HCEC 1CT (cell line): ENCODE results near the gene CAVIN1.
A peak's percentile ranks its signal among the peaks of the same experiment; 100 is the strongest.
"Not testable (repeated sequence)": the region's sequence is repeated elsewhere in the genome, so short reads cannot be mapped to it uniquely, and the experiment has no call there.

Source experiments
- DNase-seq: peaks from one replicate; pipeline ENCODE4 v3.0.0-alpha.2; 2017

CAVIN1 gene

GRCh38 chr17:42422958-42423712 is at the start of gene CAVIN1:
Gene CAVIN1 (minus strand): TSS chr17:42423256. CDS start chr17:42423097, 159 bp downstream.
- DNase-seq, result peak; percentile 98

DNA sequence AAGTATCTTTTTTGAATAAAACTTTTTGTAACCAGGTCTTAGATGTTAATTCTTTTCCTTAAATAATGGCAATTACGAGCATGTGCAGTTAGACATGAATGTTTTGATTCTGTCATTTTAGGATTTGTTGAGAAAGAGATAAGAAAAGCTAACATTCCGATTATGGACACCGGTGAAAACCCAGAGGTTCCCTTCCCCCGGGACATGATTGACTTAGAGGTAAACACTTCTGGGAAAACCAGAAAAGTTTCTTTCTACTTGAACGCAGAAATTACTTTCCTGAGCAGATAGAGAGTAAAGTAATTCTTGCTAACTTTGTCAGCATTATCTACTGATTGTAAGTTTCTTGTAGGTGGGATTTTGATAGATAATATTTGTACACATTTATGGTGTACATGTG is 44.8 kb upstream of the CAVIN1 start:
- no peak for DNase-seq

DNA sequence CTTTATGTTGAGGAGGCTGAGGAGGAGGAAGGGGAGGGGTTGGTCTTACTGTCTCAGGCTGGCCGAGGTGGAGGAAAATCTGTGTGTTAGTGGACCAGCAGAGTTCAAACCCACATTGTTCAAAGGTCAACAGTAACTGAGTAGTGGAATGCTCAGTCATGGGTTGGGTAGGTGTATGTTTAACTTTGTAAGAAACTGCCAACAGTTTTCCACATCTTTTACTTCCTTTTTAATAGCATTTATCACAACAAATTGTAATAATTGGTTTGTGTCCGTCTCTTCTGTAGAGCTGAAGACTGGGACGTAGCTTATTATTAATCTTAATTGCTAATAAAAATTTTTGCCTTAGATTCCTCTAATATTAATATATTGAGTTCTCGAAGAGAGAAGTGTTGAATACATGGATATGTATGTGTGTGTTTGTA is 40.9 kb upstream of the CAVIN1 start:
- no peak for DNase-seq

DNA sequence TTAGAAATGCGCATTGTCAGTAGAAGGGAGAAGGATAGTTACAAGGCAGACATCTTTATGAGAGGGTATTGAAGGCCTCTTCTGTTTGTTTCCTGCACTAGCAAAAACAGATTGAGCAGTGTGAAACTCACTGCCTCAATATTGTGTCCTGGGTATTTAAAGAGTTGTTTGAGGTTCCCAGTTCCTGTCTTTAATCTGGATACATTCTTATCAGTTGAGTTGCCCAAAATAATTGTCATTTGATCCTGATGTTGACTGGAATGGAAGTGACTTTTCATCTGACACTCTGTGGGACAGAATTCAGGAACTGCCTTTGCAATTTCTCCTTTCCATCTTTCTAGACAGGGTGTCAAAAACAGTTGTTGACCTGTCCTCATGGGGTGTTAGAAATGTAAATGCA is 37.3 kb upstream of the CAVIN1 start:
- DNase-seq, result no peak

- DNase-seq, result peak; percentile 21
Observed at GRCh38 chr17:42459801-42460281, 36.8 kb upstream of the CAVIN1 start.

DNA sequence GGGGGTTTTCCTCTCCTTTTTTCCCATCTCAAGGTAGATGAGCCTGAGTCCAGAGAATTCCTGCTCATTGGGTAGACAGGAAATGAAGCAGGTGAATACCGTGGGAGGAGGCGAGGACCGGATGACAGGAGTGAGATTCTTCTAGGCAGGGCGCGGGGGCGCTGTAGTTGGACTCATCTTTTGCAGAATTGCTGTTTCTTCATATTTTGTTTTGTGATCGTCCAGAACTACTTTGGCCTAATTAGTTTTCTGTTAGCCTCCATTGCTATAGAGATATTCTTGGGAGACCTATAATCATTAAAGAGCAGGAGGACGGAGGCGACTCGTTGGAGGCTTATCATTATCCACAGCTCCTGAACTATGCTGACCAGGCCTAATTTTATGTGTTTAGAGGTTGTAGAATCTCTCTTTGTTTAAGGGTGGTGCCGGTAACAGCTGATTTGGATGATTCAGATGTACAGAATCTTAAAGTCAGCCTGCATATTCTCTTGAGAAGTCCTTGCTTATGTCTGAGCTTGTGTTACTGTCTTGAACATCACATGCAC is 36.3 kb upstream of the CAVIN1 start:
- DNase-seq, result peak; percentile 57

DNA sequence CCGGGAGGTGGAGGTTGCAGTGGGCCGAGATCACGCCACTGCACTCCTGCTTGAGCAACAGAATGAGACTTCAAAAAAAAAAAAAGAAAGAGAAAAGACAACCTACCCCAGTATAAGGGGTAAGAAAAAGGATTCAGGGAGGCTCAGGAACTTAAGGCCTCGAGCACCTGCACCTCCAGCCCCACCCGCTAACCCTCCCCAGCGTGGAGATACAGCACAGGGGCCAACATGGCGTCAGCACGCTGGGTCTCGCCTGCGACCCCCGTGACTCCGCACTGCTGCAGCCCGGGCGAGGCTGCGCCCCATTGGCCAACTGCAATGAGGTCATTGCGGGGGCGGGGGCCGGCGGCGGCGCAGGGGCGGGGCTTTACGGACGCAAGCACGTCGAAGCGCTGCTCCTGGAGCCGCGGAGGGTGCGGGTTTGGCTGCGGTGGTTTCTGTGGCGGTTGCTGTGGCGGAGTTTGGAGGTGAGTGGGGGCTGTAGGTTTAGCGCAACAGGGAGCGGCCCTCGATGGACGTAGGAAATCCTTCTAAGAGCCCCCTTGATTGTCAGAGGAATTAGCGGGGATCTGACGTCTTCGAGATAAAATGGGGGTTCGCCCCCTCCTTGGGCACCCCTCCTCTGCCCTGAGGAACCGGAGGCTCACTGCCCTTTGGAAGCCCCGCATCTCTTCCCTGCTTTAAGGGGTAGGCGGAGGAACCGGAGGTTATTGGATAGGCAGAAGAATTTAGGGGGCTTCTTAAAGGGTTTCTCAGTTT is 35.6 kb upstream of the CAVIN1 start, which contains the start of gene ATP6V0A1:
ATP6V0A1 (plus strand) TSS at position 382 of the 759 bp plus-strand sequence. CDS start 2,017 bp downstream, outside the sequence.
- DNase-seq, result peak; percentile 79

- no peak for DNase-seq
Observed at GRCh38 chr17:42457107-42457792, 34.2 kb upstream of the CAVIN1 start.

DNA sequence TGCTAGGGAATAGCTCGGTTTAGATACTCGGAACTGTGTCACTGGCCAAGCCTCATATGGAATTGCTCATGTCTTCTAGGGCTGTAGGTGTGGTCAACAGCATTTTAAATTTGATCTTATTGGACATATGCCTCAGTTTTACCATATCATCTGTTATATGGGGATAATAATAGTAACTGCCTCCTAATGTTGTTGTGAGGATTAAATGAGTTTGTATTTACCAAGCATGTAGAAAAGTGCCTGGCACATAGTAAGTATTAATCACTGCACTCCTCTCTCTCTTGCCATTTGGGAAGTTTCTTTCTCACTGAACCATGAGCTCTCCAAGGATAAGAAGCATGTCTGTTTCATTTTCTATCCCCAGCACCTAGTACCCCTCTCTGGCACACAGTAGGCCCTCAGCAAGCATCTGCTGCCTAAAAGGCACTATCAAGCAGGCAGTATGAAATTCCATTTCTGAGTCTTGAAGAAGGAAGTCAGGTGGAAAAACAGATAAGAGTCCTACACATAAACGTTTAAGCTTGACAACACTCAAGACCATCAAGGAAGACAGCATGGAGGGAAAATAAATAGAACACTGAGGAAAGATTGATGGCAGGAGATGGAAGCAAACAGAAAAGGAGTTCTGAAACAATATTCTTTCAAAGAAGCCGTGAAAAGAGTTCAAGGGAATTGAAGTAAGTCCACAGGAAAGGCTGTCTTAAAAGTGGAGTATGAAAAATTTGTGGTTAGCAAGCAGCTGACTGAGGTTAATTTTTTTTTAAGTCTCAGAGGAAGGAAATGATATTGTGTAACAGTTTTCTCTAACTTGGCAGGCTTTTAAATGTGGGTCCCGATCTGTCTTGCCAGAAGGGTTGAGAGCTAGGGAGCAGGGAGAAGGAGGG is 33.4 kb upstream of the CAVIN1 start:
- peak; percentile 87 for DNase-seq

- not testable (repeated sequence) for DNase-seq
Observed at GRCh38 chr17:42454987-42455386, 31.9 kb upstream of the CAVIN1 start.

DNA sequence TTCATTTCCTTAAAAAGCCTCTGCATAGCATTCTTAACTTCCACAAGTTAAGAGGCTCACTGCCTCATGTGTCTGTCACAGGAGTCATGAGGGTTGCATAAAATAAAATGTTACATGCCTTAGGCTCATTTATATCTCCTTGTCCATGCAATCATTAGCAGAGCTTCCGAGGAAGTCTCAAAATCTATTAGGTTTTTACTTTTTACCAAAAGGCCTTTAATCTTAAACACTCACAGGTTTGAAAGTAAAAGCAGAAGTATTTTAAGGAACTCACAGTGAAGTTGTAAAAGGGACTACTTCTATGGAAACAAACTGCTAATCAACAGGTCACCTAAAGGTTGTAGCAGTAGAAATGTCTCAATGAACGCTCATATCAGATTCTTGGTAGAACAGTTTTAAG is 30.4 kb upstream of the CAVIN1 start:
- no peak for DNase-seq

GRCh38 chr17:42451270-42451669 is 28.2 kb upstream of the CAVIN1 start:
- not testable (repeated sequence) for DNase-seq

DNA sequence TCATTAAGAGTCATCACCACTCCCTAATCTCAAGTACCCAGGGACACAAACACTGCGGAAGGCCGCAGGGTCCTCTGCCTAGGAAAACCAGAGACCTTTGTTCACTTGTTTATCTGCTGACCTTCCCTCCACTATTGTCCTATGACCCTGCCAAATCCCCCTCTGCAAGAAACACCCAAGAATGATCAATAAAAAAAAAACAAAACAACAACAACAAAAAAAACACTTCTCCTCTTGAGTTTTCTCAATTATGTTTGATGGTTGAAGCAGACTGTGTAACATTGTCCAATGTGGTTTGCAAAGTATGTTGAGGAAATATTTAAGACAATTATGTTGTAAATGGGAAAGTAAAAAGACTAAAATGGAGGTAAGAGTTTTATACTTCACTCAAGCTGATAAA is 26.8 kb upstream of the CAVIN1 start:
- DNase-seq, result not testable (repeated sequence)

- not testable (repeated sequence) for DNase-seq
Observed at GRCh38 chr17:42449176-42449575, 26.1 kb upstream of the CAVIN1 start.

DNA sequence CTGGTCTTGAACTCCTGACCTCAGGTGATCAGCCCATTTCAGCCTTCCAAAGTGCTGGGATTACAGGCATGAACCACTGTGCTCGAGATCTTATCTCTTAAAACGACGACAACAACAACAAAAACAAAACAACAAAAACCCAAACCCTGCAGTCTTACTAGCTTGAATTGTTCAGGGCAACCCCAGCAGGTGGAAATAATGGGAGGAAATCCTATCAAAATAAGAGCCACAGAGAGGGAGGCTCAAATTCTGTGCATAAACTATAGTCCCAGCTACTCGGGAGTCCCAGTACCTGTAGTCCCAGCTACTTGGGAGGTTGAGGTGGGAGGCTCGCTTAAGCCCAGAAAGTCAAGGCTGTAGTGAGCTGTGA is 19.1 kb upstream of the CAVIN1 start:
- no peak for DNase-seq

GRCh38 chr17:42441371-42442195 is 18.5 kb upstream of the CAVIN1 start:
- DNase-seq, result no peak

DNA sequence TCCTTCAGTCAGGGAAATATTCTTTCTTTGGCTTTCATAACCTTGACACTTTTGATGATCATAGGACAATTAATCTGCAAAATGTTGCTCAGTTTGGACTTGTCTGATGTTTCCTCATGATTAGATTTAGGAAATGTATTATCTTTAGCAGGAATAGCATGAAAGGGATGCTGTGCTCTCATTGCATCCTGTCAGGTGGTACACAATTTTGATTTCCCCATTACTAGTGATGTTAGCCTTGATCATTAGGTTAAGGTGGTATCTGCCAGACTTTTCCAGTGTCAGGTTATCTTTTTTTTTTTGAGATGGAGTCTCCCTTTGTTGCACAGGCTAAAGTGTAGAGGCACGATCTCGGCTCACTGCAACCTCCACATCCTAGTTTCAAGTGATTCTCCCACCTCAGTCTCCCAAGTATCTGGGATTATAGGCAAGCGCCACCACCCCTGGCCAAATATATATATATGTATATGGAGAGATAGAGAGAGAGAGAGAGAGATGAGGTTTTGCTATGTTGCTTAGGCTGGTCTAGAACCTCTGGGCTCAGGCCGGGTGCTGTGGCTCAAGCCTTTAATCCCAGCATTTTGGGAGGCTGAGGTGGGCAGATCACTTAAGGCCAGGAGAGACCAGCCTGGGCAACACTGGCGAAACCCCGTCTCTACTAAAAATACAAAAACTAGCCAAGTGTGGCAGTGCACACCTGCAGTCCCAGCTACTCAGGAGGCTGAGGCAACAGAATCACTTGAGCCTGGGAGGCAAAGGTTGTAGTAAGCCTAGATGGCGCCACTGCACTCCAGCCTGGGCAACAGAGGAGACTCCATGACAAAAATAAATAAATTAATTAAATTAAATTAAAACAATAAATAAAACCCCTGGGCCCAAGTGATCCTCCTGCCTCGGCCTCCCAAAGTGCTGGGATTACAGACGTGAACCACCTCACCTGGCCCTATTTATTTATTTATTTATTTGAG is 15.8 kb upstream of the CAVIN1 start:
- DNase-seq, result peak; percentile 30

DNA sequence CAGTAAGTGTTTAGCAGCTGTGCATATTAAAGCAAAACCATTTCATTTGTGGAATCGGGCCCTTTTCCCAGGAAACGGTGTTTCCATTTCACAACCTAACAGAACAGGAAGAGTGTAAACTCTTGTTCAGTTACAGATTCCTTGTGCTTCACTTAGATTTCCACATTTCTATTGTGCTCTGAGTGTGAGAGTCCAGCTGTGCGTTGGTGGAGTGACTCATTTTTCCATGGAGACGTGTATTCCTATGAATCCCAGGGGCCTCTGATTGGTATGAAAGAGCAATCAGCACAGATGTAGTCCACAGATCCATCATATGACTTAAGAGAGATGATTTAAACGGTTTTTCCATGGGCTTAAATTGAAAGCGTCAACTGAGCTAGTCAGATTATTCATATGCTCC is 13.3 kb upstream of the CAVIN1 start:
- DNase-seq, result peak; percentile 99

- DNase-seq, result no peak
Observed at GRCh38 chr17:42431758-42432161, 8.7 kb upstream of the CAVIN1 start.
